Fibroblast of lung (primary cell): ENCODE results near the gene DSG1.

ENCODE experiments used
- EZH2 ChIP-seq: IDR thresholded peaks from 2 replicates; pipeline ENCODE4 v1.5.1; 2012; ENCODE audit warnings: low read length, control low read depth, mild to moderate bottlenecking; ENCODE audit errors: missing control alignments
- TF ChIP-seq, protein P1 (sequence below), 2 donors: IDR thresholded peaks in 1 of 2; conservative IDR thresholded peaks in 1 of 2; 1 replicate in 1 of 2; 2 replicates in 1 of 2; pipeline ENCODE4 v1.5.1; 2011 to 2012; ENCODE audit warnings: low read length in 2 of 2, control low read depth in 1 of 2, inconsistent platforms in 1 of 2, low read depth in 1 of 2, mild to moderate bottlenecking in 1 of 2

DNA sequence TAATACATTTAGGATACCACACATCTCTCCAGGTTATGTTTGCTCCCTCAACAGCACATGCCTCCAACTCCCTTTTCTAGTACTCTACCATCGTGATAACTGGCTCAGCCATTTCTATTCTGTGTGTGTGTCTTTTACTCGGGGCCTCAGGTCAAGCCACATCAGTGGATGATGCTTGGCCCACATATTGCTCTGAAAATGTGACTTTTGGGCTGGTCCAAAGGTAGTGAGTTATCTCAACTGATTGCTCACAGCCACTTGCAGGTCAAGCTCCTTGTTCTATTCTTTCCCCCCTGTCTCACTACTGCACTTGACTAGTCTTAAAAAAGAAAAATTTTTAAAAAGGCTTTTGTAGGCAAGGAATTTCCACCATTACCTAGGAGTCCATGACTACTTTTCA, 64.1 kb downstream of the DSG1 start:
- TF ChIP-seq, protein P1, sequence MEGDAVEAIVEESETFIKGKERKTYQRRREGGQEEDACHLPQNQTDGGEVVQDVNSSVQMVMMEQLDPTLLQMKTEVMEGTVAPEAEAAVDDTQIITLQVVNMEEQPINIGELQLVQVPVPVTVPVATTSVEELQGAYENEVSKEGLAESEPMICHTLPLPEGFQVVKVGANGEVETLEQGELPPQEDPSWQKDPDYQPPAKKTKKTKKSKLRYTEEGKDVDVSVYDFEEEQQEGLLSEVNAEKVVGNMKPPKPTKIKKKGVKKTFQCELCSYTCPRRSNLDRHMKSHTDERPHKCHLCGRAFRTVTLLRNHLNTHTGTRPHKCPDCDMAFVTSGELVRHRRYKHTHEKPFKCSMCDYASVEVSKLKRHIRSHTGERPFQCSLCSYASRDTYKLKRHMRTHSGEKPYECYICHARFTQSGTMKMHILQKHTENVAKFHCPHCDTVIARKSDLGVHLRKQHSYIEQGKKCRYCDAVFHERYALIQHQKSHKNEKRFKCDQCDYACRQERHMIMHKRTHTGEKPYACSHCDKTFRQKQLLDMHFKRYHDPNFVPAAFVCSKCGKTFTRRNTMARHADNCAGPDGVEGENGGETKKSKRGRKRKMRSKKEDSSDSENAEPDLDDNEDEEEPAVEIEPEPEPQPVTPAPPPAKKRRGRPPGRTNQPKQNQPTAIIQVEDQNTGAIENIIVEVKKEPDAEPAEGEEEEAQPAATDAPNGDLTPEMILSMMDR (conservative IDR thresholded peaks at IDR 0.05 in 1 of 2, IDR thresholded peaks at IDR 0.05 in 1 of 2; ENCODE audit: low read depth in 1 of 2, low read length in 2 of 2): no peak
- TF ChIP-seq EZH2: no peak
